Ramos (cell line): ENCODE results near the gene RAP1GAP.

Experiments used
- in situ Hi-C: fragments of 300-500 bp; cut with MboI; formaldehyde crosslinking; loops from one replicate; pipeline ENCODE4 v1.14.3; 2022; ENCODE audit warnings: low sequenced_read_pairs; ENCODE audit not compliant: unreplicated experiment

RAP1GAP gene

GRCh38 chr1:21680381-21680780, 11.2 kb upstream of the RAP1GAP start:
- in situ Hi-C loops: no loop called here

- in situ Hi-C loops: no loop called here
These were observed 8.0 kb upstream of the RAP1GAP start for GRCh38 chr1:21677168-21677567.

- in situ Hi-C loops: loop anchor here (25.0 kb wide), 1 partner anchor 287 kb away; no protein-coding TSS in a partner anchor
These were observed 5.8 kb upstream of the RAP1GAP start for GRCh38 chr1:21674957-21675356.

GRCh38 chr1:21673853-21674252, 4.7 kb upstream of the RAP1GAP start:
- in situ Hi-C loops: loop anchor here (25.0 kb wide), 1 partner anchor 288 kb away; no protein-coding TSS in a partner anchor

- in situ Hi-C loops: loop anchor here (25.0 kb wide), 1 partner anchor 289 kb away; no protein-coding TSS in a partner anchor
These were observed 4.2 kb upstream of the RAP1GAP start for GRCh38 chr1:21673277-21673780.

GRCh38 chr1:21672478-21673276, 3.5 kb upstream of the RAP1GAP start:
- in situ Hi-C loops: loop anchor here (25.0 kb wide), 1 partner anchor 290 kb away; no protein-coding TSS in a partner anchor

- in situ Hi-C loops: loop anchor here (25.0 kb wide), 1 partner anchor 290 kb away; no protein-coding TSS in a partner anchor
These were observed 2.8 kb upstream of the RAP1GAP start for GRCh38 chr1:21671915-21672314.

- in situ Hi-C loops: loop anchor here (25.0 kb wide), 1 partner anchor 291 kb away; no protein-coding TSS in a partner anchor
These were observed 2.1 kb upstream of the RAP1GAP start for GRCh38 chr1:21670956-21671902.

GRCh38 chr1:21670059-21670881, 1.1 kb upstream of the RAP1GAP start:
- in situ Hi-C loops: loop anchor here (25.0 kb wide), 1 partner anchor 292 kb away; no protein-coding TSS in a partner anchor

GRCh38 chr1:21668951-21669257, 253 bp downstream of the RAP1GAP start:
- in situ Hi-C loops: loop anchor here (25.0 kb wide), 1 partner anchor 293 kb away; no protein-coding TSS in a partner anchor

- in situ Hi-C loops: loop anchor here (25.0 kb wide), 1 partner anchor 294 kb away; no protein-coding TSS in a partner anchor
These were observed 766 bp downstream of the RAP1GAP start for GRCh38 chr1:21668232-21668950.

- in situ Hi-C loops: loop anchor here (25.0 kb wide), 1 partner anchor 295 kb away; no protein-coding TSS in a partner anchor
These were observed 1.6 kb downstream of the RAP1GAP start for GRCh38 chr1:21667348-21668231.

- in situ Hi-C loops: loop anchor here (25.0 kb wide), 1 partner anchor 296 kb away; no protein-coding TSS in a partner anchor
These were observed 2.4 kb downstream of the RAP1GAP start for GRCh38 chr1:21666576-21667320.

GRCh38 chr1:21665711-21666575, 3.2 kb downstream of the RAP1GAP start:
- in situ Hi-C loops: loop anchor here (25.0 kb wide), 1 partner anchor 296 kb away; no protein-coding TSS in a partner anchor

- in situ Hi-C loops: loop anchor here (25.0 kb wide), 1 partner anchor 297 kb away; no protein-coding TSS in a partner anchor
These were observed 4.2 kb downstream of the RAP1GAP start for GRCh38 chr1:21664806-21665588.
